IMR-90 (cell line): ENCODE data around the gene ZBTB1. TPM values are rescaled to one million over a fixed set of nuclear protein-coding genes. Genes with fewer than 3 reads are reported as not detected.

Source experiments
- ATAC-seq: fragments of 200-7000 bp; cut with Tn5 transposase; 2 replicates; pipeline ENCODE4 v1.9.1; 2020; ENCODE audit warnings: low read depth, mild to moderate bottlenecking, moderate library complexity
- BruUV-seq: library from RNA; stranded (reverse); fragments of 400-500 nt; replicated peaks from 2 replicates; lab custom pipeline; 2021; lab: Mats Ljungman, UMichigan
- CTCF ChIA-PET: fragments of 300-600 bp; formaldehyde crosslinking; extraction: SDS; loops from one replicate; lab custom pipeline; 2021; ENCODE audit warnings: antibody characterized with exemption; lab: Yijun Ruan, JAX
- POLR2A ChIA-PET: fragments of 300-600 bp; sonication (Branson Sonifier 250); formaldehyde crosslinking; loops from one replicate; lab custom pipeline; 2022; ENCODE audit warnings: antibody characterized with exemption; ENCODE audit not compliant: unreplicated experiment; lab: Charles Lee
- DNase-seq: peaks from one replicate; pipeline ENCODE4 v3.0.0; 2013
- H2AFZ ChIP-seq: replicated peaks from 2 replicates; pipeline ENCODE3; 2013; ENCODE audit warnings: low read length, mild to moderate bottlenecking; ENCODE audit not compliant: poor library complexity
- H2AK5ac ChIP-seq: 2 replicates; pipeline ENCODE4 v1.6.1; 2013; ENCODE audit warnings: low read depth, low read length, inconsistent platforms
- H2AK9ac ChIP-seq: replicated peaks from 2 replicates; pipeline ENCODE3; 2013; ENCODE audit warnings: mild to moderate bottlenecking, low read depth, low read length, moderate library complexity; ENCODE audit not compliant: poor library complexity
- H2BK120ac ChIP-seq: 2 replicates; pipeline ENCODE4 v1.6.1; 2013; ENCODE audit warnings: low read depth, low read length, inconsistent platforms
- H2BK15ac ChIP-seq: 3 replicates; pipeline ENCODE4 v1.6.1; 2013; ENCODE audit warnings: low read depth, low read length, inconsistent platforms
- H2BK20ac ChIP-seq: 2 replicates; pipeline ENCODE4 v1.6.1; 2013; ENCODE audit warnings: low read depth, mild to moderate bottlenecking, inconsistent platforms, low read length, moderate library complexity
- H2BK5ac ChIP-seq: 2 replicates; pipeline ENCODE4 v1.6.1; 2013; ENCODE audit warnings: mild to moderate bottlenecking, low read depth, low read length, inconsistent platforms; ENCODE audit not compliant: poor library complexity, severe bottlenecking
- H3K14ac ChIP-seq: replicated peaks from 2 replicates; pipeline ENCODE4 v1.6.1; 2013; ENCODE audit warnings: low read depth, low read length, inconsistent platforms
- H3K18ac ChIP-seq: 2 replicates; pipeline ENCODE4 v1.6.1; 2013; ENCODE audit warnings: low read depth, low read length, control low read depth
- H3K23ac ChIP-seq: 2 replicates; pipeline ENCODE4 v1.6.1; 2013; ENCODE audit warnings: low read depth, low read length, inconsistent platforms
- H3K27ac ChIP-seq: 2 replicates; pipeline ENCODE4 v1.5.1; 2013; ENCODE audit warnings: mild to moderate bottlenecking, control low read depth, low read length; ENCODE audit not compliant: insufficient read depth
- H3K27me3 ChIP-seq: 2 replicates; pipeline ENCODE4 v1.6.1; 2013; ENCODE audit warnings: low read length; ENCODE audit not compliant: control insufficient read depth, insufficient read depth
- H3K36me3 ChIP-seq: 2 replicates; pipeline ENCODE4 v1.6.1; 2013; ENCODE audit warnings: low read length, mixed read lengths; ENCODE audit not compliant: control insufficient read depth, insufficient read depth
- H3K4ac ChIP-seq: 2 replicates; pipeline ENCODE4 v1.6.1; 2013; ENCODE audit warnings: low read depth, low read length, inconsistent platforms
- H3K4me1 ChIP-seq: 2 replicates; pipeline ENCODE4 v1.6.1; 2013; ENCODE audit warnings: low read length, mixed read lengths; ENCODE audit not compliant: control insufficient read depth, insufficient read depth
- H3K4me2 ChIP-seq: 2 replicates; pipeline ENCODE4 v1.6.1; 2013; ENCODE audit warnings: low read depth, mild to moderate bottlenecking, control low read depth, low read length, moderate library complexity
- H3K4me3 ChIP-seq: 2 replicates; pipeline ENCODE4 v1.5.1; 2013; ENCODE audit warnings: low read depth, mild to moderate bottlenecking, control low read depth, low read length, moderate library complexity; ENCODE audit not compliant: insufficient read depth
- H3K56ac ChIP-seq: 2 replicates; pipeline ENCODE4 v1.6.1; 2013; ENCODE audit warnings: low read length, inconsistent platforms; ENCODE audit not compliant: insufficient read depth; ENCODE audit errors: extremely low read depth
- H3K79me1 ChIP-seq, 2 experiments: 2 replicates each; pipeline ENCODE4 v1.6.1; 2013; ENCODE audit warnings: low read length in 2 of 2, inconsistent platforms in 1 of 2, low read depth in 1 of 2
- H3K9ac ChIP-seq: 2 replicates; pipeline ENCODE4 v1.6.1; 2013; ENCODE audit warnings: low read depth, low read length, control low read depth
- H3K9me1 ChIP-seq: 2 replicates; pipeline ENCODE4 v1.6.1; 2013; ENCODE audit warnings: low read length, inconsistent platforms; ENCODE audit not compliant: insufficient read depth
- H3K9me3 ChIP-seq: 2 replicates; pipeline ENCODE4 v1.6.1; 2013; ENCODE audit warnings: low read length; ENCODE audit not compliant: control insufficient read depth, insufficient read depth
- H4K20me1 ChIP-seq: 2 replicates; pipeline ENCODE4 v1.6.1; 2013; ENCODE audit warnings: low read length, inconsistent platforms; ENCODE audit not compliant: insufficient read depth
- H4K5ac ChIP-seq: 2 replicates; pipeline ENCODE4 v1.6.1; 2013; ENCODE audit warnings: mild to moderate bottlenecking, low read depth, low read length, control low read depth
- H4K8ac ChIP-seq, 2 experiments: 2 replicates each; pipeline ENCODE4 v1.6.1; 2013; ENCODE audit warnings: low read depth in 2 of 2, low read length in 2 of 2, control low read depth in 1 of 2, inconsistent platforms in 1 of 2
- H4K91ac ChIP-seq: 2 replicates; pipeline ENCODE4 v1.6.1; 2013; ENCODE audit warnings: low read depth, low read length, inconsistent platforms; ENCODE audit not compliant: insufficient read depth
- POLR2A ChIP-seq: IDR thresholded peaks from 2 replicates; pipeline ENCODE4 v1.6.1; 2012; ENCODE audit warnings: mild to moderate bottlenecking, low read depth, low read length
- WGBS, 2 experiments: methylation state at CpG; one replicate each; pipeline versions ENCODE4 v1.1.5 to v1.1.7; 2013; ENCODE audit warnings: missing lambda C conversion rate in 2 of 2; ENCODE audit not compliant: insufficient read length in 1 of 2; ENCODE audit errors: extremely low coverage in 2 of 2; 5-methylcytosine and 5-hydroxymethylcytosine counted together
- dilution Hi-C: fragments of 300-500 bp; cut with HindIII; formaldehyde crosslinking; loops from one replicate; pipeline ENCODE4 v1.14.3; 2018; ENCODE audit warnings: low sequenced_read_pairs; ENCODE audit not compliant: unreplicated experiment
- in situ Hi-C: fragments of 300-500 bp; cut with MboI; formaldehyde crosslinking; loops from 3 replicates; pipeline ENCODE4 v1.14.3; 2019; ENCODE audit warnings: low sequenced_read_pairs, inconsistent platforms, mixed read lengths
- intact Hi-C: fragments of 100-400 bp; cut with micrococcal nuclease; formaldehyde crosslinking; loops from 2 replicates; pipeline ENCODE4 v1.10.0; 2022
- polyA plus RNA-seq, 3 experiments: library from polyadenylated mRNA; depleted of rRNA; stranded (reverse); fragments of >200 nt; gene quantifications; 2 replicates each; pipeline ENCODE4 v1.2.3, GENCODE V29; 2012; ENCODE audit warnings: low replicate concordance in 1 of 3
- total RNA-seq: library from RNA; depleted of rRNA; stranded (reverse); fragments of >200 nt; gene quantifications from 2 replicates; pipeline ENCODE4 v1.2.3, GENCODE V29; 2012

ZBTB1 gene
- total and polyA plus RNA-seq, 2 of the 4 experiments (the other 2 are of a cell fraction), result 19.0 to 37.3 TPM

GRCh38 chr14:64566651-64567122 is 62.1 kb downstream of the ZBTB1 start:
- peak overlapping the region; percentile 59; the same call in 1 of the 2 replicates for H2AK5ac ChIP-seq
- no peak overlapping the region for H2AK9ac ChIP-seq
- H4K8ac ChIP-seq, result 0 out of 4 replicates have a peak overlapping the region, but pooled peaks of 1 of the 2 experiments have one; percentile 52
- H3K4me3 ChIP-seq, result no peak overlapping the region
- no peak overlapping the region for H2BK120ac ChIP-seq
- peak overlapping the region; percentile 38; the same call in 1 of the 2 replicates for H3K27ac ChIP-seq
- H2BK15ac ChIP-seq, result peak overlapping the region; percentile 42; the same call in 1 of the 3 replicates
- peak overlapping the region; percentile 33 for H3K18ac ChIP-seq
- no peak overlapping the region for H3K4ac ChIP-seq
- no peaks in the 10 kb centered on the region for H3K79me1 ChIP-seq
- H3K27me3 ChIP-seq, result no peaks in the 10 kb centered on the region
- peak overlapping the region; percentile 42; the same call in 1 of the 2 replicates for H3K9ac ChIP-seq
- peak overlapping the region; percentile 17; the same call in 1 of the 2 replicates for H4K91ac ChIP-seq
- H3K23ac ChIP-seq, result no peak overlapping the region
- ATAC-seq, result peak; percentile 55
- H3K36me3 ChIP-seq, result no peaks in the 10 kb centered on the region
- in situ Hi-C loops (no loop called here), intact Hi-C loops (no loop called here), dilution Hi-C loops (no loop called here)
- H2AFZ ChIP-seq, result peak overlapping the region; percentile 44
- H2BK20ac ChIP-seq, result peak overlapping the region; percentile 32
- POLR2A ChIA-PET, result no interaction called here
- H4K5ac ChIP-seq, result peak overlapping the region; percentile 24
- H3K4me2 ChIP-seq, result no peak overlapping the region
- H4K20me1 ChIP-seq, result no peaks in the 10 kb centered on the region
- no peak overlapping the region for H3K14ac ChIP-seq
- CTCF ChIA-PET, result interaction anchor here (0.8 to 1.8 kb wide), 2 partner anchors 8 to 11 kb away, joined by 3 to 4 read pairs; no protein-coding TSS in a partner anchor
- no peak for TF ChIP-seq POLR2A
- H3K56ac ChIP-seq, result no peak overlapping the region
- no peak for DNase-seq
- 86% methylated on average over 4 of the region's 5 CpGs; no CpG with 5 or more reads in 1 of the 2 experiments for WGBS, 2 experiments
- no peaks in the 10 kb centered on the region for H3K9me1 ChIP-seq
- peaks cover 5% of the 10 kb centered on the region for H3K4me1 ChIP-seq
- BruUV-seq, result no TSS peak
- H2BK5ac ChIP-seq, result peak overlapping the region; percentile 24
- no peaks in the 10 kb centered on the region for H3K9me3 ChIP-seq
